K562 (cell line): Measurements from ENCODE around the gene MARS1.

Experiments
- BHLHE40 ChIP-seq: IDR thresholded peaks from 2 replicates; pipeline ENCODE4 v1.6.1; 2011; ENCODE audit warnings: low read length, improper control_type of control experiment
- EZH2 ChIP-seq: IDR thresholded peaks from 2 replicates; pipeline ENCODE4 v1.6.1; 2012; ENCODE audit warnings: low read depth, mild to moderate bottlenecking, inconsistent platforms, low read length, borderline replicate concordance
- FOXK1 ChIP-seq: sonication (generic); formaldehyde crosslinking; IDR thresholded peaks from 2 replicates; pipeline ENCODE4 v1.8.0; 2022; ENCODE audit warnings: missing genetic modification reagents, mild to moderate bottlenecking, borderline replicate concordance
- HDGF ChIP-seq: fragments of 450-650 bp; IDR thresholded peaks from 2 replicates; pipeline ENCODE4 v1.6.1; 2016
- POLR2A ChIP-seq: fragments of 450-650 bp; conservative IDR thresholded peaks from 2 replicates; pipeline ENCODE4 v1.6.1; 2016
- SIX5 ChIP-seq, 2 experiments: IDR thresholded peaks; 2 replicates each; pipeline ENCODE4 v1.6.1; 2011; ENCODE audit warnings: low read length in 2 of 2, borderline replicate concordance in 1 of 2, low read depth in 1 of 2, mild to moderate bottlenecking in 1 of 2, moderate library complexity in 1 of 2; ENCODE audit not compliant: insufficient read depth in 1 of 2
- TAF1 ChIP-seq: IDR thresholded peaks from 2 replicates; pipeline ENCODE4 v1.6.1; 2011; ENCODE audit warnings: mild to moderate bottlenecking, low read length, moderate library complexity; ENCODE audit not compliant: insufficient read depth, control insufficient read depth, severe bottlenecking; ENCODE audit errors: extremely low read depth
- TCF7L2 ChIP-seq: fragments of 150-350 bp; IDR thresholded peaks from 2 replicates; pipeline ENCODE4 v1.6.1; 2016; ENCODE audit warnings: low read depth, mild to moderate bottlenecking, low read length, moderate library complexity
- ZNF316 ChIP-seq: fragments of 450-650 bp; IDR thresholded peaks from 2 replicates; pipeline ENCODE4 v1.6.1; 2016
- TF ChIP-seq, protein P1 (sequence below), 3 experiments: IDR thresholded peaks in 2 of 3; conservative IDR thresholded peaks in 1 of 3; 2 replicates each; pipeline ENCODE4 v1.5.1; 2011 to 2012; ENCODE audit warnings: low read length in 3 of 3, mild to moderate bottlenecking in 3 of 3, control low read depth in 2 of 3, improper control_type of control experiment in 1 of 3, inconsistent platforms in 1 of 3, low read depth in 1 of 3, mixed read lengths in 1 of 3, moderate library complexity in 1 of 3; ENCODE audit not compliant: insufficient read depth in 2 of 3
- TF ChIP-seq, protein P2 (sequence below): IDR thresholded peaks from 2 replicates; pipeline ENCODE4 v1.6.1; 2012; ENCODE audit warnings: low read depth, low read length, improper control_type of control experiment, borderline replicate concordance
- TF ChIP-seq, protein P3 (sequence below): sonication (generic); formaldehyde crosslinking; IDR thresholded peaks from 2 replicates; pipeline ENCODE4 v1.8.1; 2023; ENCODE audit warnings: missing genetic modification reagents, mild to moderate bottlenecking, borderline replicate concordance

- TF ChIP-seq POLR2A (no peak), EZH2 (no peak), TCF7L2 (no peak), TAF1 (no peak), FOXK1 (CRISPR knock-in tag) (no peak), SIX5 (IDR thresholded peaks at IDR 0.05; ENCODE audit: borderline replicate concordance in 1 of 2, insufficient read depth in 1 of 2, low read depth in 1 of 2, low read length in 2 of 2) (no peak), BHLHE40 (no peak), ZNF316 (no peak; the same call in 1 of the 2 replicates), HDGF (no peak)
- TF ChIP-seq, protein P1, sequence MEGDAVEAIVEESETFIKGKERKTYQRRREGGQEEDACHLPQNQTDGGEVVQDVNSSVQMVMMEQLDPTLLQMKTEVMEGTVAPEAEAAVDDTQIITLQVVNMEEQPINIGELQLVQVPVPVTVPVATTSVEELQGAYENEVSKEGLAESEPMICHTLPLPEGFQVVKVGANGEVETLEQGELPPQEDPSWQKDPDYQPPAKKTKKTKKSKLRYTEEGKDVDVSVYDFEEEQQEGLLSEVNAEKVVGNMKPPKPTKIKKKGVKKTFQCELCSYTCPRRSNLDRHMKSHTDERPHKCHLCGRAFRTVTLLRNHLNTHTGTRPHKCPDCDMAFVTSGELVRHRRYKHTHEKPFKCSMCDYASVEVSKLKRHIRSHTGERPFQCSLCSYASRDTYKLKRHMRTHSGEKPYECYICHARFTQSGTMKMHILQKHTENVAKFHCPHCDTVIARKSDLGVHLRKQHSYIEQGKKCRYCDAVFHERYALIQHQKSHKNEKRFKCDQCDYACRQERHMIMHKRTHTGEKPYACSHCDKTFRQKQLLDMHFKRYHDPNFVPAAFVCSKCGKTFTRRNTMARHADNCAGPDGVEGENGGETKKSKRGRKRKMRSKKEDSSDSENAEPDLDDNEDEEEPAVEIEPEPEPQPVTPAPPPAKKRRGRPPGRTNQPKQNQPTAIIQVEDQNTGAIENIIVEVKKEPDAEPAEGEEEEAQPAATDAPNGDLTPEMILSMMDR (IDR thresholded peaks at IDR 0.05 in 2 of 3, conservative IDR thresholded peaks at IDR 0.05 in 1 of 3; ENCODE audit: insufficient read depth in 2 of 3, low read depth in 1 of 3, low read length in 3 of 3): 0 out of 6 replicates have a peak, but pooled peaks of 1 of the 3 experiments have one; percentile 16
- TF ChIP-seq, protein P2, sequence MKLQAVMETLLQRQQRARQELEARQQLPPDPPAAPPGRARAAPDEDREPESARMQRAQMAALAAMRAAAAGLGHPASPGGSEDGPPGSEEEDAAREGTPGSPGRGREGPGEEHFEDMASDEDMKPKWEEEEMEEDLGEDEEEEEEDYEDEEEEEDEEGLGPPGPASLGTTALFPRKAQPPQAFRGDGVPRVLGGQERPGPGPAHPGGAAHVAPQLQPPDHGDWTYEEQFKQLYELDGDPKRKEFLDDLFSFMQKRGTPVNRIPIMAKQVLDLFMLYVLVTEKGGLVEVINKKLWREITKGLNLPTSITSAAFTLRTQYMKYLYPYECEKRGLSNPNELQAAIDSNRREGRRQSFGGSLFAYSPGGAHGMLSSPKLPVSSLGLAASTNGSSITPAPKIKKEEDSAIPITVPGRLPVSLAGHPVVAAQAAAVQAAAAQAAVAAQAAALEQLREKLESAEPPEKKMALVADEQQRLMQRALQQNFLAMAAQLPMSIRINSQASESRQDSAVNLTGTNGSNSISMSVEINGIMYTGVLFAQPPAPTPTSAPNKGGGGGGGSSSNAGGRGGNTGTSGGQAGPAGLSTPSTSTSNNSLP: no peak
- TF ChIP-seq, protein P3, sequence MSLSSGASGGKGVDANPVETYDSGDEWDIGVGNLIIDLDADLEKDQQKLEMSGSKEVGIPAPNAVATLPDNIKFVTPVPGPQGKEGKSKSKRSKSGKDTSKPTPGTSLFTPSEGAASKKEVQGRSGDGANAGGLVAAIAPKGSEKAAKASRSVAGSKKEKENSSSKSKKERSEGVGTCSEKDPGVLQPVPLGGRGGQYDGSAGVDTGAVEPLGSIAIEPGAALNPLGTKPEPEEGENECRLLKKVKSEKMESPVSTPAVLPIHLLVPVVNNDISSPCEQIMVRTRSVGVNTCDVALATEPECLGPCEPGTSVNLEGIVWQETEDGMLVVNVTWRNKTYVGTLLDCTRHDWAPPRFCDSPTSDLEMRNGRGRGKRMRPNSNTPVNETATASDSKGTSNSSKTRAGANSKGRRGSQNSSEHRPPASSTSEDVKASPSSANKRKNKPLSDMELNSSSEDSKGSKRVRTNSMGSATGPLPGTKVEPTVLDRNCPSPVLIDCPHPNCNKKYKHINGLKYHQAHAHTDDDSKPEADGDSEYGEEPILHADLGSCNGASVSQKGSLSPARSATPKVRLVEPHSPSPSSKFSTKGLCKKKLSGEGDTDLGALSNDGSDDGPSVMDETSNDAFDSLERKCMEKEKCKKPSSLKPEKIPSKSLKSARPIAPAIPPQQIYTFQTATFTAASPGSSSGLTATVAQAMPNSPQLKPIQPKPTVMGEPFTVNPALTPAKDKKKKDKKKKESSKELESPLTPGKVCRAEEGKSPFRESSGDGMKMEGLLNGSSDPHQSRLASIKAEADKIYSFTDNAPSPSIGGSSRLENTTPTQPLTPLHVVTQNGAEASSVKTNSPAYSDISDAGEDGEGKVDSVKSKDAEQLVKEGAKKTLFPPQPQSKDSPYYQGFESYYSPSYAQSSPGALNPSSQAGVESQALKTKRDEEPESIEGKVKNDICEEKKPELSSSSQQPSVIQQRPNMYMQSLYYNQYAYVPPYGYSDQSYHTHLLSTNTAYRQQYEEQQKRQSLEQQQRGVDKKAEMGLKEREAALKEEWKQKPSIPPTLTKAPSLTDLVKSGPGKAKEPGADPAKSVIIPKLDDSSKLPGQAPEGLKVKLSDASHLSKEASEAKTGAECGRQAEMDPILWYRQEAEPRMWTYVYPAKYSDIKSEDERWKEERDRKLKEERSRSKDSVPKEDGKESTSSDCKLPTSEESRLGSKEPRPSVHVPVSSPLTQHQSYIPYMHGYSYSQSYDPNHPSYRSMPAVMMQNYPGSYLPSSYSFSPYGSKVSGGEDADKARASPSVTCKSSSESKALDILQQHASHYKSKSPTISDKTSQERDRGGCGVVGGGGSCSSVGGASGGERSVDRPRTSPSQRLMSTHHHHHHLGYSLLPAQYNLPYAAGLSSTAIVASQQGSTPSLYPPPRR: no peak
Measured at GRCh38 chr12:57469296-57470164, 18.3 kb upstream of the MARS1 start.
